T-helper 2 cell treated with Interferon-gamma antibody and Interleukin-4, amounts not matched to agents 5 μg/mL and 100 μg/mL, for 36 hours (primary cell): ENCODE data around the gene TCF7.
A peak's percentile ranks its signal among the peaks of the same experiment; 100 is the strongest.
"Not testable (repeated sequence)": the region's sequence is repeated elsewhere in the genome, so short reads cannot be mapped to it uniquely, and the experiment has no call there.

Experiments
- DNase-seq: peaks from one replicate; pipeline ENCODE4 v3.0.0; 2021; ENCODE audit warnings: low spot score
- H3K27ac Mint-ChIP-seq: one replicate; pipeline ENCODE4 v1.8.0; 2021; ENCODE audit warnings: mild to moderate bottlenecking, mixed read lengths
- H3K27me3 Mint-ChIP-seq: one replicate; pipeline ENCODE4 v1.8.0; 2021; ENCODE audit warnings: low read depth, mixed read lengths
- H3K36me3 Mint-ChIP-seq: one replicate; pipeline ENCODE4 v1.8.0; 2021; ENCODE audit warnings: low read depth, mixed read lengths
- H3K4me1 Mint-ChIP-seq: one replicate; pipeline ENCODE4 v1.8.0; 2021; ENCODE audit warnings: low read depth, mixed read lengths
- H3K4me3 Mint-ChIP-seq: one replicate; pipeline ENCODE4 v1.8.0; 2022; ENCODE audit warnings: mild to moderate bottlenecking, moderate library complexity, mixed read lengths
- H3K9me3 Mint-ChIP-seq: one replicate; pipeline ENCODE4 v1.8.0; 2021; ENCODE audit warnings: mixed read lengths

TCF7 gene

DNA sequence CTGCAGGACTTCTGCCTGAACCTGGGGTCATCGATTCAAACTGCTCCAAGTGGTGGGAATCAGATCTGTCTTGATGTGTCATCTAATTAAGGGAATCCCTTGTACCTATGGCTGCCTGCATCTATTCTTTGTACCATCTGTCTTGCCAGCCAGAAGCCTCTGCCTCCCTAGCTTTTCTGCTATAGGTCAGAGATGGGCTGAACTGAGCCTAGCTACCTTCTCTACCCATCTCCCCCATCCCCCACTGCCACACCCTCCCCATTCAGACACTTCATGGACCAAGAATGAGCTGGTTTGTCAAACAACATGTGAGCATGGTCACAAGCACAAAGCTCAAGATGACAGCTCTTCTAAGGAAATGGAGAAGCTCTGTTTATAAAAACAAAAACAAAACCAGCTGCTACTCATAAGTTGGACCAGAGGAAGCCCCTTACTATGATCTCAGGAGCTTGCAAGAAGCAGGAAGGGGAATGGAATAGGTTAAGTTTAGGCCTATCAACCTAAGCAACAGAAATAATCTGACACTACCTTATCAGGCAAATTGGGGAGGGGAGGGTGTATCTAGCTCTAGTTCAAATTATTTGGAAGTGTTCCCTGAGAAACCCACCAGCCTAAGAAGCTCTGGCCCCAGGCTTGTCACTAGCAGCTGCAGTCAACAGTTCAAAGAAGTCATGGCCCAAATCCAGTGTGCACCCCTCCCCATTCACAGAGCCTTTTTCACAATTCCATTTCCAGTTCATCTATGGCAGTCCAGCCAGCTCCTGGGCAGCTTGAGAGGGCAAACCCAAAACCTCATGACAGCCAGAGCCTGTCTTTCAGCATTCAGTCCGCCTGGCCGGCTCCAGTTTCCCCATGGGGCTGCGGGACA lies 32.4 kb downstream of the TCF7 start:
- Mint-ChIP-seq H3K9me3 (no peaks in the 10 kb centered on the region), H3K27me3 (no peaks in the 10 kb centered on the region), H3K27ac (no peak overlapping the region), H3K4me3 (no peak overlapping the region), H3K4me1 (peaks cover 8% of the 10 kb centered on the region), H3K36me3 (peaks cover 35% of the 10 kb centered on the region)
- DNase-seq: no peak

DNA sequence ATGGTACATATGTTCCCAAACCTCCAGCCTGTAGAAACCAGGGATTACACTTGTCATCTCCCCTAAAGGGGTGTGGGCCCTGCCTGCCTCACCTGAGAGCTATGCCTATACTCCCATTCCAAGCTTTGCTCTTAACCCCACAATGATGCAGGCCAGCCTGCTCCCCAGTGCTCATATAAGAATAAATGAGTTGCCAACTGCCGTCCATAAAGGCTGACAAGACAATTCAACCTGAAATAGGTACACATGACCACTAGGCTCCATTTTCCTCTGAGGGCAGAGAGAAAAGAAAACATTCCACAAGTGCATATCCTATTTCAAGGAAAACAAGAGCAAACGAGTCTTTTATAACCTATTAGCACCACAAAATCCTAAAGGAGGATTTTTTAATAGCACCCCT lies 33.8 kb downstream of the TCF7 start:
- Mint-ChIP-seq H3K27ac (no peak overlapping the region), H3K36me3 (peaks cover 39% of the 10 kb centered on the region), H3K4me1 (peaks cover 8% of the 10 kb centered on the region), H3K27me3 (no peaks in the 10 kb centered on the region), H3K4me3 (no peak overlapping the region), H3K9me3 (no peaks in the 10 kb centered on the region)
- DNase-seq: no peak

DNA sequence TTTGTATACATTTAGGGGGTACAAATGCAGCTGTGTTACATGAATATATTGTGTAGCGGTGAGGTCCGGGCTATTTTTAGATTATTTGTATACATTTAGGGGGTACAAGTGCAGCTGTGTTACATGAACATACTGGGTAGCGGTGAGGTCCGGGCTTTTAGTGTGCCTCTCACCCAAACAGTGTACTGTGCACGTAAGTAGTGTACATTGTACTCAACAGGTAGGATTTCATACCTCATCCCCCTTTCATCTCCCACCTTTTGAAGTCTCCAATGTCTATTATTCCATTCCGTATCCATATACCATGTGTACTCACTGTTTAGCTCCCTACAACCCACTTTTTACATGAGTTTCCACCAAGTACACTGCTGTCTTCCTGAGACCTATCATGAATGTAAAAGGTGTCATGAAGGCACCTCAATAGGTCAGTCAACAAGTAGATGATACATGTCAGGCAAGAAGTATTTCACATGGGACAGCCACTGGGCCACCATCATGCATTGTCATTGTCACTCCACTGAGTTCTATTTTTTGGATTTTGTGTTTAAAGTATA lies 34.6 kb downstream of the TCF7 start:
- peaks cover 8% of the 10 kb centered on the region for H3K4me1 Mint-ChIP-seq
- H3K4me3 Mint-ChIP-seq: no peak overlapping the region
- peaks cover 46% of the 10 kb centered on the region for H3K36me3 Mint-ChIP-seq

DNA sequence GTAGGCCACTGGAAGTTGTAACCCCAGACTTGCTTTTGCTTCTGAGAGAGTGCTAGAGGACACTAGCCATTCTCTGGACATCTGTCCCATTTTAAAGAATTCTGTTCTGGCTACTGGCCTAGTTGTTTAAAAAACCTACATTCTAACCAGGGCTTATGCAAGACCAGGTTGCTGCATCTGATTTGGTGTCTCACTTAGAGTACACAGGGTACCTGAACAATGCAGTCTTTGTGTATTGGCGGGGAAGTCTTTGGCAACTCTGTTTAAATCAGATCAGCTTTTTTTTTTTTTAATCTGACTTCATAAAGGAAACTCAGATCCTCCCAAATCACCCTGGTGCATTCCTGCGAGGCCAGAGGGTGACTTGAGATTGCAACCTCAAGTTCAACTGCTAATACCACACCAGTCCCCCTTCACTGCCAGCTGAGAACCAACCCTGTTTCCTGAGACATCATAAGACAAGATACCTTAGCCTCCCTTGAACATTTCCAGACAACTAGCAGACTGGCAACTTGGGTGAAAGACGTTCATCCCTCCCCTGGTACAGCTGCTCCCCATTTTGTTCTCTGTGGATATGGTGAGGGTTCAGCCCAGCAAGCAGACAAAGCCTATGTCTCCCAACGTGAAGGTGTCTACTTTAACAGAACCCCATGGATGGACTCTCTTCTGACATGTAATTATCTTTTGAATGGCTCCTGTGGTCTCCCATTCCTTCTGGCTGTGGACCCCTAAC lies 35.3 kb downstream of the TCF7 start:
- H3K36me3 Mint-ChIP-seq: peaks cover 46% of the 10 kb centered on the region
- H3K4me3 Mint-ChIP-seq: no peak overlapping the region
- H3K4me1 Mint-ChIP-seq: peaks cover 8% of the 10 kb centered on the region
- H3K27me3 Mint-ChIP-seq: no peaks in the 10 kb centered on the region
- no peaks in the 10 kb centered on the region for H3K9me3 Mint-ChIP-seq
- H3K27ac Mint-ChIP-seq: peak overlapping the region; percentile 47
- DNase-seq: no peak

More for the DNA sequence above, 34.6 kb downstream of the TCF7 start:
- no peak for DNase-seq
- Mint-ChIP-seq H3K27ac (no peak overlapping the region), H3K9me3 (no peaks in the 10 kb centered on the region), H3K27me3 (no peaks in the 10 kb centered on the region)

DNA sequence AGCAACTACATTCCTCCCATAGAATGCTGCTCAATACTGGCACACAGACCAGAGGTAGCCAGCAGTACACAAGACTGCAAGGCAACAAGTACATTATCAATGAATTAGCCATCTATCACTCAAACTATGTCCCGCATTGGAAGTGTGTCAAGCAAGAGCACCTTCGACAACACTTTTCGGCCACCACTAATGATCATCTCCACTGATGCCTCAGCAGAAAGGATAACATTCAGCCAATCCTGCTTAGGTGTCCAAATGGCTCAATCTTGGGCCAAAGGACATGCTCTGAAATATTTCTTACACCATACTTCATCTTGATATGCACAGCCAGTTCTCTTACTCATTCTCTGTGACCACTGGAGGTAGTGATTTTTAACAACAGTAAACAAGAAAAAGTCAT lies 37.2 kb downstream of the TCF7 start:
- peaks cover 6% of the 10 kb centered on the region for H3K4me1 Mint-ChIP-seq
- no peaks in the 10 kb centered on the region for H3K9me3 Mint-ChIP-seq
- no peak overlapping the region for H3K4me3 Mint-ChIP-seq
- no peak for DNase-seq
- H3K27ac Mint-ChIP-seq: no peak overlapping the region
- H3K36me3 Mint-ChIP-seq: peaks cover 49% of the 10 kb centered on the region
- H3K27me3 Mint-ChIP-seq: no peaks in the 10 kb centered on the region

DNA sequence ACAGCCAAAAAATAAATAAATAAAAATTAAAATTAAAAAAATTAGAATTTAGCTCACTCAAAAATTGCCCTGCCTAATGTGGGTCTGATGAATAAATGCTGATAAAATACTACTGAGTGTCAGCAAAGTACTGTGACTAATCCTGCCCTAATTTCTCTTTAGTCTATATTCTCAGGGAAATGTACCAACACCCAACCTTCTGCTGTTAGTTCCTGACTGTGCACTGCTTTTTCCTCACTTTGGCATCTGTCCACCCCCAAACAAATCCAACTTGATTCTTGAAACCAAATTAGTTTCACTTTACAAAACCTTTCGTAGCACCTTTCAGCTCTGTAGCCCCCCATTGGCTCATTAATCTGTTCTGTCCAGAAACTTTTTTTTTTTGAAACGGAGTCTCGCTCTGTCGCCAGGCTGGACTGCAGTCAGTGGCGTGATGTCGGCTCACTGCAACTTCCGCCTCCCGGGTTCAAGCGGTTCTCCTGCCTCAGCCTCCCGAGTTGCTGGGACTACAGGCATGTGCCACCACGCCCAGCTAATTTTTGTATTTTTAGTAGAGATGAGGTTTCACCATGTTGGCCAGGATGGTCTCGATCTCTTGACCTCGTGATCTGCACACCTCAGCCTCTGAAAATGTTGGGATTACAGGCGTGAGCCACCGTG lies 37.8 kb downstream of the TCF7 start:
- H3K9me3 Mint-ChIP-seq, H3K4me3 Mint-ChIP-seq, DNase-seq, H3K27ac Mint-ChIP-seq, H3K4me1 Mint-ChIP-seq, H3K27me3 Mint-ChIP-seq: not testable (repeated sequence)
- H3K36me3 Mint-ChIP-seq: peaks cover 48% of the 10 kb centered on the region

DNA sequence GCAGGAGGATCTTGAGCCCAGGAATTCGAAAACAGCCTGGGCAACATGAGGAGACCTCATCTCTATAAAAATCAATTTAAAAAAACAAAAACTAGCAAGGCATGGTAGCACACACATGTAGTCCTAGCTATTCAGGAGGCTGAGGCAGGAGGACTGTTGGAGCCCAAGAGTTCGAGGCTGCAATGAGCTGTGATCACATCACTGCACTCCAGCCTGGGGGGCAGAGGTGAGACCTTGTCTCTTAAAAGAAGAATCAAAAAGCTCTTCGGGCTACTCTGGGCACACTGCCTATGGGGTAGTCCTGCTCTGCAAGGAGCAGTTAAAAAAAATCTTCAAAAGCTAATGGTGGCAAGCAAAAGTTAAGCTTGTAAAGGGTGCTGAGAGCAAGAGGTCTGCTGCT lies 38.8 kb downstream of the TCF7 start:
- H3K36me3 Mint-ChIP-seq: peaks cover 55% of the 10 kb centered on the region
- H3K9me3 Mint-ChIP-seq: no peaks in the 10 kb centered on the region
- no peak overlapping the region for H3K4me3 Mint-ChIP-seq
- H3K27ac Mint-ChIP-seq: no peak overlapping the region
- H3K4me1 Mint-ChIP-seq: peaks cover 6% of the 10 kb centered on the region
- no peaks in the 10 kb centered on the region for H3K27me3 Mint-ChIP-seq
- DNase-seq: no peak

DNA sequence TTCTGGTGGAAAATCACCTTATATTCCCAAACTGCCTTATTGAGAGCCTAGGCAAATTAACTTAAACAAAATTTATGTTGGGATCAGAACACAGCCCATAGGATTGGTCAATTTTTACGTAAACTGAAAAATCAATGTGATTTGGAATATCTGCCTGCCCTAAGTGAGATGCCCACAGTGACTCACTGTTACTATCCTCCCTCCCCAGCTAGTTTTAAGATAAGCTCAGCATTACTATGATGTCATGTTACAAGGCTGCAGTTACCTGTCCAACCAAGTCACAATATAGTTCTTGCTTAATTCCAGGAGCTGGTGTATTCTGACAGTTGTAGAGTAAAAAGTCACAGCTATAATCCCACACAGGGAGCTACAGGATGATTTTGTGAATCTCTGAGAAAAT lies 39.2 kb downstream of the TCF7 start:
- DNase-seq: no peak
- Mint-ChIP-seq H3K9me3 (no peaks in the 10 kb centered on the region), H3K4me3 (no peak overlapping the region), H3K27me3 (no peaks in the 10 kb centered on the region), H3K36me3 (peaks cover 56% of the 10 kb centered on the region), H3K27ac (no peak overlapping the region), H3K4me1 (peaks cover 6% of the 10 kb centered on the region)

DNA sequence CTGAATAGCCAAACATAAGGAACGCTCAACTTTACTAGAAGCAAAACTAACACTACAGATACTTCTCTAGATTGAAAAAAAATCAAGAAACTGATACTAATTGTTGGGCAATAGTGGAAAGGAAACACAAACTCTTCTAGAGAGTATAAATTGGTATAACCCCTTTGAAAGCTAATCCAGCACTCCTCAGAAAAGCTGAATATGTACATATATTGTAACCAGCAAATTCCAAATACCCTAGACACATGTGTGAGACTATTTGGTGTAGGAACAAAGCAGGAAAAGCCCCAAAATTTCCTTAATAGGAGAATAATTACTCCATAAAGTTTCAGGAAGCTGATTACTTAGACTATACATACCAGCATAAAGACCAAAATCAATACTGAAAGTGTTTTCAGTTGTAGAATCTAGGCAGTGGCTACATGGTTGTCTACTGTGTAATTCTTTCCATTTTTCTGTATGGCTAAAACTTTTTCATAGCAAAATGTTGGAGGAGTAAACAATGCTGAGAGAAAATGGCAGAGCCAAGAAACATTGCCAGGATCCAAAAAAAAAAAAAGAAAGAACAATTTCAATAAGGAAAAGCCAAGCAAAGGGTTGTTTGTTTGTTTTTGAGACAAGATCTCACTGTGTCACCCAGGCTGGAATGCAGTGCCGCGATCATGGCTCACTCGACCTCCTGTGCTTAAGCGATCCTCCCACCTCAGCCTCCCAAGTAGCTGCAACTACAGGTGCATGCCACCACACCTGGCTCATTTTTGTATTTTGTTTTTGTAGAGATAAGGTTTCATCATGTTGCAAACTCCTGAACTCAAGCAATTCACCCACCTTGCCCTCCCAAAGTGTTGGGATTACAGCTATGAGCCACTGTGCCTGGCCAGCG lies 47.3 kb downstream of the TCF7 start:
- Mint-ChIP-seq H3K4me3 (no peak overlapping the region), H3K4me1 (peaks cover 4% of the 10 kb centered on the region), H3K9me3 (peaks cover 7% of the 10 kb centered on the region), H3K27me3 (no peaks in the 10 kb centered on the region), H3K27ac (no peak overlapping the region), H3K36me3 (peaks cover 52% of the 10 kb centered on the region)
- DNase-seq: no peak

DNA sequence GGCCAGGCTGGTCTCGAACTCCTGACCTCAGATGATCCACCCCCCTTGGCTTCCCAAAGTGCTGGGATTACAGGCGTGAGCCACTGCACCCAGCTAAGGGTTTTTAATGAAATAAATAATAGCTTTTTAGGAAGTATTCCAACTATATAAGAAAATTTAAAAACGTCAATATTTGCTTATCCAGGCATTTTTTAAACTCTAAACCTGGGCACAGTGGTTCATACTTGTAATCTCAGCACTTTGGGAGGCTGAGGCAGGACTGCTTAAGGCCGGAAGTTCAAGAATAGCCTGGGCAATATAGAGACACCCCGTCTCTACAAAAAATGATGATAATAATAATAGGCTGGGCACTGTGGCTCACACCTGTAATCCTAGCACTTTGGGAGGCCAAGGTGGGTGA lies 48.1 kb downstream of the TCF7 start:
- peaks cover 53% of the 10 kb centered on the region for H3K36me3 Mint-ChIP-seq
- DNase-seq: no peak
- H3K9me3 Mint-ChIP-seq: peaks cover 7% of the 10 kb centered on the region
- no peak overlapping the region for H3K27ac Mint-ChIP-seq
- no peaks in the 10 kb centered on the region for H3K27me3 Mint-ChIP-seq
- H3K4me1 Mint-ChIP-seq: peaks cover 4% of the 10 kb centered on the region
- no peak overlapping the region for H3K4me3 Mint-ChIP-seq

DNA sequence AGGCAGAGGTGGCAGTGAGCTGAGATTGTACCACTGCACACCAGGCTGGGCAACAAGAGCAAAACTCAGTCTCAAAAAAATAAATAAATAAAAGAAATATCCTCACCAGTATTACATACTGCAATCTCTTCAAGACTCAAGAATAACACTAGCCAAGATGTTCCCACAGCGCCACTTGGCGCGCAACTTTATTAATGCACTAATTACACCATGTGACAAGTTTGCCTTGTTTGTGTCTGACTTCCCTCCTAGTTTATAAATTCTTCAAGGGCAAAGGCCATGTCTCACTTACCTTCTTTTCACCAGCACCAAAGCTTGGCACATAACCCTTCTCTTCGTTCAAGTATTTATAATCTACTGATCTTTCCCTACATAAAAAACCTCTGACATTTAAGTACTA lies 57.5 kb downstream of the TCF7 start:
- Mint-ChIP-seq H3K27ac (no peak overlapping the region), H3K4me3 (no peak overlapping the region), H3K36me3 (peaks cover 40% of the 10 kb centered on the region), H3K9me3 (no peaks in the 10 kb centered on the region), H3K27me3 (no peaks in the 10 kb centered on the region), H3K4me1 (peaks cover 23% of the 10 kb centered on the region)
- no peak for DNase-seq

DNA sequence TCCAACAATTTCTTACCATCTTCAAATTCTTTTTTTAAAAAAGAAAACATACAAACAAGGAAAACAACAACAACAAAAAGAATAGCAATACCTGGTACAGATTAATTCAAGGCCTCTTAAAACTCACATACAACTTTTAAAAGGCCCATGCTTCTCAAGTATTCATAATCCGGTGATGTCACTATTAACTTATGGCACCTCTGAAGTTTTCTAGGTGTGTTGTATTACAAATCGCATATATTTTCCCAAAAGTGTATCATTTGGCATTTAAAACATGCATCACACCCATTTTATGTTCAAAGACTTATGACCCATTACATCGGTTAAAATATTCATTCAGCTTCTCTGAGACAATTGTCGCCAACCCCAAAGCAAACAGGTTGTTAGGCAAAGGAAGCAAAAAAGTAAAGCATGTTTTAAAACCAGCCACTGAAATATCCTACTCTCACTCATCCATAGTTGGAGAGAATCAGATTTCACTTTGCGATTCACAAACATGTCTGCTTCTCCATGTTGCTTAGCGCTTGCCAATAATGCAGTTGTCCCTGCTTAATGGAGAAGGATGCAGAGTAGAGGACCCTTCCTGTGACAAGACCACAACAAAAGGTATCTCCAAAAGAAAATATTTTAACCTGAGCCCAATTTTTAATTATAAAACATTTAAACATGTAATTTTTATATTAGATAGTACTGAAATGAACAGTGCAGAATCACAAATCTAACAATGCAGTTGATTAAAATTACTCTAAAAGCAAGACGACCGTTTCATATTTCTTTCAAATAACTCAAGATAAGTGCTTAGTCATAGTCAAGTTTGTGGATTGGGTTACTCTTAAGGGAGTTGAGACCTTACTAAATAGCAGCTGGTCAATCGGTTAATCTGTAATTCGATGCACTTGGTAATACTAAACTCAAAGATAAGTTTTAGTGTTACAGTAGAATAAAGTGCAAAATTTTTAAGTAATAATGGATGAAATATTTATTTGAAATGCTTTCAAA lies 60.7 kb downstream of the TCF7 start:
- Mint-ChIP-seq H3K9me3 (no peaks in the 10 kb centered on the region), H3K4me3 (peak overlapping the region; percentile 91), H3K4me1 (peaks cover 23% of the 10 kb centered on the region), H3K27me3 (no peaks in the 10 kb centered on the region), H3K36me3 (peaks cover 25% of the 10 kb centered on the region), H3K27ac (peak overlapping the region; percentile 97)
- DNase-seq: no peak
